SK-N-SH treated with all-trans-retinoic acid at 6 μM for 48 hours (cell line): ENCODE data around the gene C1QTNF2.

ENCODE experiments used
- ATAC-seq: fragments of 200-7000 bp; cut with Tn5 transposase; 3 replicates; pipeline ENCODE4 v1.9.1; 2020; ENCODE audit warnings: mild to moderate bottlenecking, moderate library complexity
- ARNTL ChIP-seq: fragments of 450-650 bp; formaldehyde crosslinking; IDR thresholded peaks from 2 replicates; pipeline ENCODE4 v1.5.0; 2020; ENCODE audit warnings: low read depth, mild to moderate bottlenecking, moderate library complexity, borderline replicate concordance
- BACH2 ChIP-seq: fragments of 250-450 bp; sonication (Bioruptor Pico); IDR thresholded peaks from 2 replicates; pipeline ENCODE4 v1.9.0; 2021; ENCODE audit warnings: mild to moderate bottlenecking, borderline replicate concordance
- CREB5 ChIP-seq: fragments of 250-450 bp; sonication (Bioruptor Pico); IDR thresholded peaks from 2 replicates; pipeline ENCODE4 v1.5.1; 2020; ENCODE audit warnings: low read depth, mild to moderate bottlenecking, moderate library complexity
- CSDC2 ChIP-seq: fragments of 250-450 bp; sonication (Bioruptor Pico); IDR thresholded peaks from 2 replicates; pipeline ENCODE4 v1.5.0; 2020; ENCODE audit warnings: mild to moderate bottlenecking, moderate library complexity
- CSRNP3 ChIP-seq: fragments of 250-450 bp; sonication (Bioruptor Pico); IDR thresholded peaks from 2 replicates; pipeline ENCODE4 v1.5.1; 2021; ENCODE audit warnings: mild to moderate bottlenecking, moderate library complexity
- ESRRG ChIP-seq: fragments of 250-450 bp; sonication (Bioruptor Pico); IDR thresholded peaks from 2 replicates; pipeline ENCODE4 v1.6.1; 2021; ENCODE audit warnings: mild to moderate bottlenecking
- GLIS3 ChIP-seq: fragments of 250-450 bp; sonication (Bioruptor Pico); IDR thresholded peaks from 2 replicates; pipeline ENCODE4 v1.5.0; 2020; ENCODE audit warnings: mild to moderate bottlenecking, moderate library complexity
- ISL1 ChIP-seq: fragments of 250-450 bp; sonication (Bioruptor Pico); IDR thresholded peaks from 2 replicates; pipeline ENCODE4 v2.1.2; 2022; ENCODE audit warnings: mild to moderate bottlenecking, moderate library complexity
- OSR1 ChIP-seq: fragments of 250-450 bp; sonication (Bioruptor Pico); IDR thresholded peaks from 2 replicates; pipeline ENCODE4 v1.8.0; 2022; ENCODE audit warnings: moderate library complexity, mild to moderate bottlenecking, inconsistent platforms
- PATZ1 ChIP-seq: fragments of 250-450 bp; sonication (Bioruptor Pico); IDR thresholded peaks from 2 replicates; pipeline ENCODE4 v1.8.0; 2020; ENCODE audit warnings: mild to moderate bottlenecking, moderate library complexity, borderline replicate concordance
- PPARA ChIP-seq: fragments of 250-450 bp; sonication (Bioruptor Pico); IDR thresholded peaks from 2 replicates; pipeline ENCODE4 v1.5.0; 2020; ENCODE audit warnings: mild to moderate bottlenecking, borderline replicate concordance
- SNAI2 ChIP-seq: fragments of 250-450 bp; sonication (Bioruptor Pico); IDR thresholded peaks from 2 replicates; pipeline ENCODE4 v1.5.0; 2020; ENCODE audit warnings: mild to moderate bottlenecking, moderate library complexity
- TCF4 ChIP-seq: fragments of 250-450 bp; sonication (Bioruptor Pico); IDR thresholded peaks from 2 replicates; pipeline ENCODE4 v1.8.0; 2021; ENCODE audit warnings: mild to moderate bottlenecking, moderate library complexity, borderline replicate concordance
- TOX ChIP-seq: fragments of 250-450 bp; sonication (Bioruptor Pico); IDR thresholded peaks from 2 replicates; pipeline ENCODE4 v1.8.0; 2021; ENCODE audit warnings: mild to moderate bottlenecking, moderate library complexity, borderline replicate concordance
- TSHZ2 ChIP-seq: fragments of 250-450 bp; sonication (Bioruptor Pico); IDR thresholded peaks from 2 replicates; pipeline ENCODE4 v1.5.0; 2020; ENCODE audit warnings: mild to moderate bottlenecking, moderate library complexity
- ZFP3 ChIP-seq: fragments of 250-450 bp; sonication (Bioruptor Pico); IDR thresholded peaks from 2 replicates; pipeline ENCODE4 v1.5.0; 2020; ENCODE audit warnings: mild to moderate bottlenecking, moderate library complexity
- ZNF565 ChIP-seq: fragments of 450-650 bp; formaldehyde crosslinking; conservative IDR thresholded peaks from 2 replicates; pipeline ENCODE4 v1.5.0; 2020; ENCODE audit warnings: low read depth, mild to moderate bottlenecking, moderate library complexity
- ZNF70 ChIP-seq: fragments of 450-650 bp; formaldehyde crosslinking; IDR thresholded peaks from 2 replicates; pipeline ENCODE4 v1.5.0; 2020; ENCODE audit warnings: mild to moderate bottlenecking, moderate library complexity
- ZNF8 ChIP-seq: fragments of 450-650 bp; formaldehyde crosslinking; IDR thresholded peaks from 2 replicates; pipeline ENCODE4 v1.5.0; 2020; ENCODE audit warnings: mild to moderate bottlenecking, moderate library complexity

Gene C1QTNF2

GRCh38 chr5:160361624-160362228, 8.7 kb downstream of the C1QTNF2 start:
- TF ChIP-seq ZFP3 (no peak), PATZ1 (no peak), OSR1 (CRISPR knock-in tag) (no peak), TSHZ2 (CRISPR knock-in tag) (no peak), PPARA (CRISPR knock-in tag) (no peak), BACH2 (CRISPR knock-in tag) (no peak), ISL1 (CRISPR knock-in tag) (no peak), ZNF8 (CRISPR knock-in tag) (no peak), ARNTL (CRISPR knock-in tag) (no peak), ZNF70 (CRISPR knock-in tag) (no peak), TCF4 (no peak), GLIS3 (no peak), ZNF565 (CRISPR knock-in tag) (no peak)
- ATAC-seq: no peak

- no peak for ATAC-seq
- TF ChIP-seq TSHZ2 (CRISPR knock-in tag): no peak
- no peak for TF ChIP-seq SNAI2
- TF ChIP-seq ARNTL (CRISPR knock-in tag): no peak
- no peak for TF ChIP-seq CREB5 (CRISPR knock-in tag)
- TF ChIP-seq TOX (CRISPR knock-in tag): no peak
- no peak for TF ChIP-seq CSDC2 (CRISPR knock-in tag)
- no peak for TF ChIP-seq BACH2 (CRISPR knock-in tag)
- no peak for TF ChIP-seq PATZ1
- no peak for TF ChIP-seq CSRNP3 (CRISPR knock-in tag)
- no peak for TF ChIP-seq GLIS3
- TF ChIP-seq ESRRG (CRISPR knock-in tag): no peak
- no peak for TF ChIP-seq ZNF565 (CRISPR knock-in tag)
Observed at GRCh38 chr5:160360310-160360709, 10.1 kb downstream of the C1QTNF2 start.
